HCT116 (cell line): Measurements from ENCODE around the gene DDX1. TPM values are rescaled to one million over a fixed set of nuclear protein-coding genes. Genes with fewer than 3 reads are reported as not detected.

Source experiments
- ATAC-seq: fragments of 200-7000 bp; cut with Tn5 transposase; 2 replicates; pipeline ENCODE4 v1.9.1; 2020; ENCODE audit warnings: mild to moderate bottlenecking, moderate library complexity
- BruUV-seq: library from RNA; stranded (reverse); fragments of 400-500 nt; replicated peaks from 2 replicates; lab custom pipeline; 2021; lab: Mats Ljungman, UMichigan
- CTCF ChIA-PET: fragments of 300-600 bp; sonication (Branson Sonifier 250); formaldehyde crosslinking; loops from one replicate; lab custom pipeline; 2021; ENCODE audit warnings: antibody characterized with exemption; lab: Charles Lee
- POLR2A ChIA-PET: fragments of 300-600, 350-600 bp; sonication (Branson Sonifier 250); formaldehyde crosslinking; loops from one replicate; lab custom pipeline; 2021; ENCODE audit warnings: antibody characterized with exemption; lab: Charles Lee
- RAD21 ChIA-PET, 2 experiments: fragments of 300-600 bp; sonication (Branson Sonifier 250); formaldehyde crosslinking; loops; one replicate each; lab custom pipeline; 2023; ENCODE audit warnings: low total read pairs in 2 of 2; ENCODE audit not compliant: uncharacterized antibody in 2 of 2, unreplicated experiment in 2 of 2, low non-redundant PET in 1 of 2; lab: Charles Lee
- DNase-seq: peaks from one replicate; pipeline ENCODE4 v3.0.0-alpha.2; 2010; ENCODE audit warnings: low read depth, low spot score
- H2AFZ ChIP-seq: fragments of 200-600 bp; shearing (Covaris generic), sonication (generic); 2 replicates; pipeline ENCODE4 v1.6.1; 2017; ENCODE audit warnings: low read depth, mixed run types, mixed read lengths, antibody characterized with exemption, low read length; ENCODE audit not compliant: poor library complexity, severe bottlenecking
- H3K27ac ChIP-seq: 2 replicates; pipeline ENCODE4 v1.5.1; 2012; ENCODE audit warnings: low read depth, low read length
- H3K27me3 ChIP-seq: fragments of 200-600 bp; sonication (generic); 2 replicates; pipeline ENCODE4 v1.6.1; 2016; ENCODE audit warnings: mixed run types, low read length, mixed read lengths; ENCODE audit not compliant: insufficient read depth
- H3K36me3 ChIP-seq, 2 experiments: fragments of 200-500 bp in 1 of 2; fragments of 200-600 bp in 1 of 2; sonication (Bioruptor generic) in 1 of 2; sonication (generic) in 1 of 2; 2 replicates each; pipeline versions ENCODE4 v1.5.1 to v1.6.1; 2014 to 2016; ENCODE audit warnings: low read length in 2 of 2, inconsistent platforms in 1 of 2, mixed read lengths in 1 of 2, mixed run types in 1 of 2; ENCODE audit not compliant: insufficient read depth in 2 of 2, control insufficient read depth in 1 of 2
- H3K4me1 ChIP-seq, 2 experiments: fragments of 200-600 bp in 1 of 2; sonication (generic) in 1 of 2; 2 replicates each; pipeline versions ENCODE4 v1.5.1 to v1.6.1; 2012 to 2017; ENCODE audit warnings: low read length in 2 of 2, inconsistent platforms in 1 of 2, mild to moderate bottlenecking in 1 of 2, mixed read lengths in 1 of 2, mixed run types in 1 of 2, moderate library complexity in 1 of 2; ENCODE audit not compliant: insufficient read depth in 2 of 2, control insufficient read depth in 1 of 2
- H3K4me2 ChIP-seq: fragments of 200-600 bp; sonication (generic); 2 replicates; pipeline ENCODE4 v1.6.1; 2017; ENCODE audit warnings: mixed run types, low read length, mixed read lengths
- H3K4me3 ChIP-seq, 2 experiments: fragments of 200-600 bp in 1 of 2; sonication (generic) in 1 of 2; replicated peaks in 1 of 2; 2 replicates each; pipeline ENCODE4 v1.5.1; 2011 to 2016; ENCODE audit warnings: low read length in 2 of 2, control low read depth in 1 of 2, low read depth in 1 of 2, mild to moderate bottlenecking in 1 of 2, mixed read lengths in 1 of 2, mixed run types in 1 of 2
- H3K79me2 ChIP-seq: fragments of 200-600 bp; sonication (generic); 2 replicates; pipeline ENCODE4 v1.6.1; 2017; ENCODE audit warnings: mild to moderate bottlenecking, mixed run types, low read length, moderate library complexity, mixed read lengths; ENCODE audit not compliant: insufficient read depth
- H3K9ac ChIP-seq: fragments of 200-600 bp; sonication (generic); 2 replicates; pipeline ENCODE4 v1.6.1; 2016; ENCODE audit warnings: low read length, mixed read lengths
- H3K9me2 ChIP-seq: fragments of 200-600 bp; sonication (generic), shearing (Covaris generic); 2 replicates; pipeline ENCODE4 v1.6.1; 2017; ENCODE audit warnings: mixed run types, mild to moderate bottlenecking, moderate library complexity; ENCODE audit not compliant: insufficient read depth
- H3K9me3 ChIP-seq, 2 experiments: fragments of 200-500 bp in 1 of 2; fragments of 200-600 bp in 1 of 2; sonication (Bioruptor generic) in 1 of 2; sonication (generic) in 1 of 2; 2 replicates each; pipeline ENCODE4 v1.6.1; 2014 to 2017; ENCODE audit warnings: low read length in 2 of 2, mixed read lengths in 2 of 2, inconsistent platforms in 1 of 2, low read depth in 1 of 2, mild to moderate bottlenecking in 1 of 2, mixed run types in 1 of 2, moderate library complexity in 1 of 2; ENCODE audit not compliant: control insufficient read depth in 1 of 2, insufficient read depth in 1 of 2
- H4K20me1 ChIP-seq: fragments of 200-600 bp; sonication (generic), shearing (Covaris generic); 2 replicates; pipeline ENCODE4 v1.6.1; 2017; ENCODE audit warnings: mixed run types, mild to moderate bottlenecking, moderate library complexity; ENCODE audit not compliant: insufficient read depth
- EGR1 ChIP-seq: IDR thresholded peaks from 2 replicates; pipeline ENCODE4 v1.6.1; 2012; ENCODE audit warnings: low read depth
- EZH2phosphoT487 ChIP-seq: fragments of 200-600 bp; IDR thresholded peaks from 2 replicates; pipeline ENCODE4 v1.6.1; 2018; ENCODE audit warnings: antibody characterized with exemption, borderline replicate concordance
- FOSL1 ChIP-seq: IDR thresholded peaks from 2 replicates; pipeline ENCODE4 v1.6.1; 2012; ENCODE audit warnings: low read depth
- JUND ChIP-seq: IDR thresholded peaks from 2 replicates; pipeline ENCODE4 v1.6.1; 2012
- SIN3A ChIP-seq: IDR thresholded peaks from 2 replicates; pipeline ENCODE4 v1.6.1; 2012; ENCODE audit warnings: low read depth
- SP1 ChIP-seq: IDR thresholded peaks from 2 replicates; pipeline ENCODE4 v1.6.1; 2012; ENCODE audit warnings: low read depth
- TCF7L2 ChIP-seq: IDR thresholded peaks from 2 replicates; pipeline ENCODE4 v1.7.0; 2011; ENCODE audit warnings: borderline replicate concordance, inconsistent platforms; ENCODE audit not compliant: insufficient read depth, insufficient read length; ENCODE audit errors: extremely low read depth
- ZFX ChIP-seq: fragments of 450-650 bp; IDR thresholded peaks from 2 replicates; pipeline ENCODE4 v1.6.1; 2017
- ZNF274 ChIP-seq: fragments of 200-500 bp; sonication (Bioruptor generic); IDR thresholded peaks from 2 replicates; pipeline ENCODE4 v1.6.1; 2014; ENCODE audit warnings: mild to moderate bottlenecking, low read depth, low read length, inconsistent platforms
- intact Hi-C: fragments of 100-400 bp; cut with micrococcal nuclease; formaldehyde crosslinking; loops from 2 replicates; pipeline ENCODE4 v1.10.0; 2022
- total RNA-seq: library from RNA; stranded (reverse); gene quantifications from one replicate; pipeline ENCODE4 v1.2.1, GENCODE V29; 2021; ENCODE audit not compliant: unreplicated experiment
- TF ChIP-seq, protein P1 (sequence below): IDR thresholded peaks from 2 replicates; pipeline ENCODE4 v1.6.1; 2011; ENCODE audit warnings: mild to moderate bottlenecking, low read length, moderate library complexity; ENCODE audit not compliant: insufficient replicate concordance; ENCODE audit errors: extremely low read depth
- TF ChIP-seq, protein P2 (sequence below), 3 experiments: fragments of 200-600 bp in 1 of 3; sonication (generic) in 1 of 3; IDR thresholded peaks in 2 of 3; conservative IDR thresholded peaks in 1 of 3; 2 replicates each; pipeline ENCODE4 v1.5.1; 2012 to 2017; ENCODE audit warnings: low read depth in 2 of 3, low read length in 2 of 3, antibody characterized with exemption in 1 of 3, borderline replicate concordance in 1 of 3, control low read depth in 1 of 3, mild to moderate bottlenecking in 1 of 3, mixed read lengths in 1 of 3, mixed run types in 1 of 3, moderate library complexity in 1 of 3; ENCODE audit not compliant: insufficient read depth in 1 of 3

The DDX1 gene
- total RNA-seq, 1 experiment from 2014 or later, result 117 TPM

DNA sequence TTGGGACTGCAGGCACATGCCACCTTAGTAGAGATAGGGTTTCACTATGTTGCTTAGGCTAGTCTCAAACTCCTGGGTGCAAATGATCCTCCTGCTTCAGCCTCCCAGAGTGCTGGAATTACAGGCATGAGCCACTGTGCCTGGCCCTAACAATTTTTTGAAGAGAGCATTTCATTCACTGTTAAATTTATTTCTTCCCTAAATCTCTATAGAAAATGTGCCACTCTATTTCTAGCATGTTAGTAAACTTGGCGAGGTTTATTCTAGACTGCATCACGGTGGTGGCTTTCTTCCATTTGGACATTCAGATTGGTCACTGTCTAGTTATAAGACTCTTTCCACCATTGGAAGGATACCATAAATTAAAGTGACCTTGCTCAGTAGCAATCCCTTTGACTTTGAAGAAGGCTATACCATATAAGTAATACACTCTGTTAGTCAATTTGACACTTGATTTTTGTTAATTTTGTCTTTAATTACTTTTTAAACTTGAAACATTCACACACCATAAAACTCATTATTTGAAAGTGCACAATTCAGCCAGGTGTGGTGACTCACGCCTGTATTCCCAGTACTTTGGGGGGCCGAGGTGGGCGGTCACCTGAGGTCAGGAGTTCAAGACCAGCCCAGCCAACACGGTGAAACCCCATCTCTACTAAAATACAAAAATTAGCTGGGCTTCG, 16.2 kb downstream of the DDX1 start:
- Histone ChIP-seq H3K36me3 (peaks cover 52 to 53% of the 10 kb centered on the region in 2 experiments), H3K27me3 (no peaks in the 10 kb centered on the region), H3K4me3 (no peak overlapping the region), H4K20me1 (no peaks in the 10 kb centered on the region), H3K27ac (no peak overlapping the region), H3K9ac (no peak overlapping the region), H3K9me2 (no peaks in the 10 kb centered on the region), H3K4me2 (no peak overlapping the region), H2AFZ (no peak overlapping the region), H3K9me3 (no peaks in the 10 kb centered on the region), H3K79me2 (no peaks in the 10 kb centered on the region), H3K4me1 (no peaks in the 10 kb centered on the region)
- ATAC-seq (no peak), DNase-seq (no peak)
- no TSS peak for BruUV-seq
- ChIA-PET CTCF (no interaction called here), POLR2A (no interaction called here), RAD21 (no interaction called here)
- TF ChIP-seq, protein P1, sequence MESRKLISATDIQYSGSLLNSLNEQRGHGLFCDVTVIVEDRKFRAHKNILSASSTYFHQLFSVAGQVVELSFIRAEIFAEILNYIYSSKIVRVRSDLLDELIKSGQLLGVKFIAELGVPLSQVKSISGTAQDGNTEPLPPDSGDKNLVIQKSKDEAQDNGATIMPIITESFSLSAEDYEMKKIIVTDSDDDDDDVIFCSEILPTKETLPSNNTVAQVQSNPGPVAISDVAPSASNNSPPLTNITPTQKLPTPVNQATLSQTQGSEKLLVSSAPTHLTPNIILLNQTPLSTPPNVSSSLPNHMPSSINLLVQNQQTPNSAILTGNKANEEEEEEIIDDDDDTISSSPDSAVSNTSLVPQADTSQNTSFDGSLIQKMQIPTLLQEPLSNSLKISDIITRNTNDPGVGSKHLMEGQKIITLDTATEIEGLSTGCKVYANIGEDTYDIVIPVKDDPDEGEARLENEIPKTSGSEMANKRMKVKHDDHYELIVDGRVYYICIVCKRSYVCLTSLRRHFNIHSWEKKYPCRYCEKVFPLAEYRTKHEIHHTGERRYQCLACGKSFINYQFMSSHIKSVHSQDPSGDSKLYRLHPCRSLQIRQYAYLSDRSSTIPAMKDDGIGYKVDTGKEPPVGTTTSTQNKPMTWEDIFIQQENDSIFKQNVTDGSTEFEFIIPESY, result no peak
- TF ChIP-seq FOSL1 (no peak), EGR1 (no peak), SP1 (no peak), TCF7L2 (no peak), EZH2phosphoT487 (no peak), SIN3A (no peak), JUND (no peak), ZNF274 (no peak), ZFX (no peak)
- TF ChIP-seq, protein P2, sequence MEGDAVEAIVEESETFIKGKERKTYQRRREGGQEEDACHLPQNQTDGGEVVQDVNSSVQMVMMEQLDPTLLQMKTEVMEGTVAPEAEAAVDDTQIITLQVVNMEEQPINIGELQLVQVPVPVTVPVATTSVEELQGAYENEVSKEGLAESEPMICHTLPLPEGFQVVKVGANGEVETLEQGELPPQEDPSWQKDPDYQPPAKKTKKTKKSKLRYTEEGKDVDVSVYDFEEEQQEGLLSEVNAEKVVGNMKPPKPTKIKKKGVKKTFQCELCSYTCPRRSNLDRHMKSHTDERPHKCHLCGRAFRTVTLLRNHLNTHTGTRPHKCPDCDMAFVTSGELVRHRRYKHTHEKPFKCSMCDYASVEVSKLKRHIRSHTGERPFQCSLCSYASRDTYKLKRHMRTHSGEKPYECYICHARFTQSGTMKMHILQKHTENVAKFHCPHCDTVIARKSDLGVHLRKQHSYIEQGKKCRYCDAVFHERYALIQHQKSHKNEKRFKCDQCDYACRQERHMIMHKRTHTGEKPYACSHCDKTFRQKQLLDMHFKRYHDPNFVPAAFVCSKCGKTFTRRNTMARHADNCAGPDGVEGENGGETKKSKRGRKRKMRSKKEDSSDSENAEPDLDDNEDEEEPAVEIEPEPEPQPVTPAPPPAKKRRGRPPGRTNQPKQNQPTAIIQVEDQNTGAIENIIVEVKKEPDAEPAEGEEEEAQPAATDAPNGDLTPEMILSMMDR (IDR thresholded peaks at IDR 0.05 in 2 of 3, conservative IDR thresholded peaks at IDR 0.05 in 1 of 3; ENCODE audit: borderline replicate concordance in 1 of 3, insufficient read depth in 1 of 3, low read depth in 2 of 3, low read length in 2 of 3), result no peak
- intact Hi-C loops, result no loop called here
